Central memory CD8-positive, alpha-beta T cell (primary cell): ENCODE measurements around the gene MED13L.
A peak's percentile ranks its signal among the peaks of the same experiment; 100 is the strongest.

Source experiments
- ATAC-seq: fragments of 150-1000 bp; cut with Tn5 transposase; replicated peaks from 2 replicates; pipeline ENCODE4 v1.10.0; 2022; ENCODE audit warnings: mild to moderate bottlenecking, moderate FRiP score, moderate number of reproducible peaks; ENCODE audit not compliant: poor library complexity, severe bottlenecking; ENCODE audit errors: extremely low read depth
- DNase-seq, 2 donors: peaks; one replicate each; pipeline ENCODE4 v3.0.0; 2021; ENCODE audit warnings: low spot score in 2 of 2
- H3K27ac Mint-ChIP-seq: one replicate; pipeline ENCODE4 v1.8.0; 2022; ENCODE audit warnings: low read depth, mild to moderate bottlenecking, moderate library complexity, mixed read lengths
- H3K27me3 Mint-ChIP-seq: one replicate; pipeline ENCODE4 v1.8.0; 2022; ENCODE audit warnings: mixed read lengths
- H3K36me3 Mint-ChIP-seq: one replicate; pipeline ENCODE4 v1.8.0; 2022; ENCODE audit warnings: mild to moderate bottlenecking, moderate library complexity, mixed read lengths; ENCODE audit not compliant: insufficient read depth
- H3K4me1 Mint-ChIP-seq: one replicate; pipeline ENCODE4 v1.8.0; 2022; ENCODE audit warnings: mixed read lengths
- H3K4me3 Mint-ChIP-seq: one replicate; pipeline ENCODE4 v1.8.0; 2022; ENCODE audit warnings: mild to moderate bottlenecking, moderate library complexity, mixed read lengths
- H3K9me3 Mint-ChIP-seq: one replicate; pipeline ENCODE4 v1.8.0; 2022; ENCODE audit warnings: mixed read lengths

Gene MED13L

GRCh38 chr12:116265351-116266147, 11.9 kb downstream of the MED13L start:
- Mint-ChIP-seq H3K9me3 (no peaks in the 10 kb centered on the region), H3K4me3 (no peak overlapping the region), H3K36me3 (no peaks in the 10 kb centered on the region), H3K27me3 (no peaks in the 10 kb centered on the region), H3K4me1 (peaks cover 32% of the 10 kb centered on the region), H3K27ac (peak overlapping the region; percentile 12)
- DNase-seq (no peak), ATAC-seq (no peak)

GRCh38 chr12:116264525-116265070, 12.9 kb downstream of the MED13L start:
- Mint-ChIP-seq H3K27ac (peak overlapping the region; percentile 12), H3K4me1 (peaks cover 35% of the 10 kb centered on the region), H3K9me3 (no peaks in the 10 kb centered on the region), H3K4me3 (no peak overlapping the region), H3K27me3 (no peaks in the 10 kb centered on the region), H3K36me3 (no peaks in the 10 kb centered on the region)
- ATAC-seq (no peak), DNase-seq (no peak)

GRCh38 chr12:116263844-116264243, 13.6 kb downstream of the MED13L start:
- no peak overlapping the region for H3K27ac Mint-ChIP-seq
- ATAC-seq (no peak), DNase-seq (no peak)
- H3K4me1 Mint-ChIP-seq, result peaks cover 32% of the 10 kb centered on the region
- H3K9me3 Mint-ChIP-seq, result no peaks in the 10 kb centered on the region
- H3K27me3 Mint-ChIP-seq, result no peaks in the 10 kb centered on the region
- no peak overlapping the region for H3K4me3 Mint-ChIP-seq
- no peaks in the 10 kb centered on the region for H3K36me3 Mint-ChIP-seq

GRCh38 chr12:116263431-116263830, 14.1 kb downstream of the MED13L start:
- Mint-ChIP-seq H3K36me3 (no peaks in the 10 kb centered on the region), H3K4me3 (no peak overlapping the region), H3K4me1 (peaks cover 32% of the 10 kb centered on the region), H3K27ac (no peak overlapping the region), H3K9me3 (no peaks in the 10 kb centered on the region), H3K27me3 (no peaks in the 10 kb centered on the region)
- no peak for DNase-seq
- no peak for ATAC-seq

- Mint-ChIP-seq H3K4me1 (peaks cover 36% of the 10 kb centered on the region), H3K27ac (no peak overlapping the region)
- ATAC-seq, result no peak
Measured at GRCh38 chr12:116262741-116263140, 14.8 kb downstream of the MED13L start.

GRCh38 chr12:116261525-116262100, 15.9 kb downstream of the MED13L start:
- H3K27ac Mint-ChIP-seq, result no peak overlapping the region
- no peak for ATAC-seq
- H3K36me3 Mint-ChIP-seq, result no peaks in the 10 kb centered on the region
- H3K4me1 Mint-ChIP-seq, result peaks cover 47% of the 10 kb centered on the region
- no peaks in the 10 kb centered on the region for H3K9me3 Mint-ChIP-seq
- H3K4me3 Mint-ChIP-seq, result no peak overlapping the region
- H3K27me3 Mint-ChIP-seq, result no peaks in the 10 kb centered on the region
- no peak for DNase-seq

More at GRCh38 chr12:116262741-116263140, 14.8 kb downstream of the MED13L start:
- DNase-seq, result no peak
- H3K27me3 Mint-ChIP-seq, result no peaks in the 10 kb centered on the region
- H3K9me3 Mint-ChIP-seq, result no peaks in the 10 kb centered on the region
- no peaks in the 10 kb centered on the region for H3K36me3 Mint-ChIP-seq
- no peak overlapping the region for H3K4me3 Mint-ChIP-seq

GRCh38 chr12:116259800-116260577, 17.5 kb downstream of the MED13L start:
- Mint-ChIP-seq H3K27ac (no peak overlapping the region), H3K36me3 (no peaks in the 10 kb centered on the region), H3K9me3 (no peaks in the 10 kb centered on the region), H3K4me3 (no peak overlapping the region), H3K4me1 (peaks cover 60% of the 10 kb centered on the region), H3K27me3 (no peaks in the 10 kb centered on the region)
- ATAC-seq, result no peak
- DNase-seq, result no peak

GRCh38 chr12:116257826-116258225, 19.7 kb downstream of the MED13L start:
- Mint-ChIP-seq H3K27me3 (no peaks in the 10 kb centered on the region), H3K4me3 (no peak overlapping the region), H3K4me1 (peaks cover 64% of the 10 kb centered on the region), H3K27ac (peak overlapping the region; percentile 20), H3K9me3 (no peaks in the 10 kb centered on the region), H3K36me3 (no peaks in the 10 kb centered on the region)
- DNase-seq (no peak), ATAC-seq (no peak)

GRCh38 chr12:116257215-116257614, 20.3 kb downstream of the MED13L start:
- Mint-ChIP-seq H3K27ac (peak overlapping the region; percentile 20), H3K27me3 (no peaks in the 10 kb centered on the region), H3K4me1 (peaks cover 70% of the 10 kb centered on the region), H3K4me3 (no peak overlapping the region), H3K9me3 (no peaks in the 10 kb centered on the region), H3K36me3 (no peaks in the 10 kb centered on the region)
- ATAC-seq, result no peak
- no peak for DNase-seq

- DNase-seq (no peak), ATAC-seq (no peak)
- peaks cover 64% of the 10 kb centered on the region for H3K4me1 Mint-ChIP-seq
- H3K4me3 Mint-ChIP-seq, result peak overlapping the region; percentile 28
- no peak overlapping the region for H3K27ac Mint-ChIP-seq
- H3K9me3 Mint-ChIP-seq, result no peaks in the 10 kb centered on the region
- no peaks in the 10 kb centered on the region for H3K27me3 Mint-ChIP-seq
- H3K36me3 Mint-ChIP-seq, result peaks cover 1% of the 10 kb centered on the region
Measured at GRCh38 chr12:116249938-116250337, 27.6 kb downstream of the MED13L start.

GRCh38 chr12:116248930-116249329, 28.6 kb downstream of the MED13L start:
- Mint-ChIP-seq H3K4me1 (peaks cover 64% of the 10 kb centered on the region), H3K27ac (no peak overlapping the region), H3K36me3 (peaks cover 1% of the 10 kb centered on the region), H3K27me3 (no peaks in the 10 kb centered on the region), H3K9me3 (no peaks in the 10 kb centered on the region), H3K4me3 (peak overlapping the region; percentile 28)
- ATAC-seq (no peak), DNase-seq (no peak)

GRCh38 chr12:116248433-116248832, 29.1 kb downstream of the MED13L start:
- H3K27me3 Mint-ChIP-seq, result no peaks in the 10 kb centered on the region
- no peak overlapping the region for H3K4me3 Mint-ChIP-seq
- peaks cover 68% of the 10 kb centered on the region for H3K4me1 Mint-ChIP-seq
- peaks cover 1% of the 10 kb centered on the region for H3K36me3 Mint-ChIP-seq
- no peaks in the 10 kb centered on the region for H3K9me3 Mint-ChIP-seq
- no peak overlapping the region for H3K27ac Mint-ChIP-seq
- DNase-seq (no peak), ATAC-seq (no peak)
